Kidney (tissue), 14 donors: ENCODE data around the gene PMPCA. TPM values are rescaled to one million over a fixed set of nuclear protein-coding genes. Genes with fewer than 3 reads are reported as not detected.

Experiments used
- DNase-seq, 5 donors: peaks; one replicate each; pipeline ENCODE4 v3.0.0-alpha.2; 2013 to 2020
- FAIRE-seq: peaks from 2 replicates; lab custom pipeline; 2012; peaks lifted over from hg19 to GRCh38; lab: Jason Lieb, UNC
- H3K27ac ChIP-seq, 2 donors: one replicate each; pipeline ENCODE4 v1.7.0; 2013; ENCODE audit warnings: low read depth in 2 of 2, low read length in 2 of 2, inconsistent platforms in 1 of 2
- H3K27me3 ChIP-seq: one replicate; pipeline ENCODE4 v1.7.1; 2013; ENCODE audit warnings: low read length, inconsistent platforms; ENCODE audit not compliant: control insufficient read depth, insufficient read depth
- H3K36me3 ChIP-seq, 3 donors: one replicate each; pipeline versions ENCODE4 v1.7.0 to v1.7.1; 2013; ENCODE audit warnings: low read length in 3 of 3, control low read depth in 1 of 3, inconsistent platforms in 1 of 3; ENCODE audit not compliant: insufficient read depth in 3 of 3, control insufficient read depth in 2 of 3
- H3K4me1 ChIP-seq, 3 donors: one replicate each; pipeline versions ENCODE4 v1.7.0 to v1.7.1; 2013; ENCODE audit warnings: low read length in 3 of 3, inconsistent platforms in 1 of 3, low read depth in 1 of 3; ENCODE audit not compliant: control insufficient read depth in 2 of 3, insufficient read depth in 2 of 3
- H3K4me3 ChIP-seq, 3 donors: one replicate each; pipeline versions ENCODE4 v1.7.0 to v1.8.1; 2013; ENCODE audit warnings: low read length in 3 of 3, control low read depth in 1 of 3, inconsistent platforms in 1 of 3
- H3K9ac ChIP-seq, 3 donors: one replicate each; pipeline versions ENCODE4 v1.7.0 to v1.7.1; 2013; ENCODE audit warnings: low read length in 3 of 3, control low read depth in 1 of 3, inconsistent platforms in 1 of 3
- H3K9me3 ChIP-seq, 3 donors: one replicate each; pipeline versions ENCODE4 v1.7.0 to v1.7.1; 2013; ENCODE audit warnings: low read length in 3 of 3, control low read depth in 1 of 3, inconsistent platforms in 1 of 3; ENCODE audit not compliant: control insufficient read depth in 2 of 3, insufficient read depth in 1 of 3
- CTCF ChIP-seq: IDR thresholded peaks from 3 replicates; pipeline ENCODE4 v1.5.1; 2012; ENCODE audit warnings: mild to moderate bottlenecking, moderate library complexity, borderline replicate concordance; ENCODE audit not compliant: insufficient read depth; ENCODE audit errors: extremely low read depth
- intact Hi-C: fragments of 100-400 bp; cut with DNase I; formaldehyde crosslinking; loops from one replicate; pipeline ENCODE4 v1.11.1; 2022
- polyA plus RNA-seq: library from polyadenylated mRNA; stranded (reverse); fragments of 350-450 nt; fragmentation: Illumina TruSeq; extraction: RNeasy Lipid Tissue Mini Kit (QIAGEN cat#74804); gene quantifications from one replicate; pipeline ENCODE4 v1.2.3, GENCODE V29; 2014; ENCODE audit warnings: low read depth, low replicate concordance; ENCODE audit not compliant: insufficient read depth
- total RNA-seq: library from RNA; stranded (reverse); fragmentation: NEBNext Ultra II Directional; extraction: Animal tissue kit (Norgen Biotek cat#: 25700); gene quantifications from one replicate; pipeline ENCODE4 v1.2.1, GENCODE V29; 2021
- donor health status: control.
- donor health status: control.
- donor health status: control.
- donor health status: control.
- donor health status: control.
- donor health status: DM: yes; HTN: yes; CAD: no.
- donor health status: Normal renal cell carcinoma (clear cell type).

PMPCA gene
- total and polyA plus RNA-seq, 2 donors from 2014 or later, result 45.6 to 50.1 TPM

DNA sequence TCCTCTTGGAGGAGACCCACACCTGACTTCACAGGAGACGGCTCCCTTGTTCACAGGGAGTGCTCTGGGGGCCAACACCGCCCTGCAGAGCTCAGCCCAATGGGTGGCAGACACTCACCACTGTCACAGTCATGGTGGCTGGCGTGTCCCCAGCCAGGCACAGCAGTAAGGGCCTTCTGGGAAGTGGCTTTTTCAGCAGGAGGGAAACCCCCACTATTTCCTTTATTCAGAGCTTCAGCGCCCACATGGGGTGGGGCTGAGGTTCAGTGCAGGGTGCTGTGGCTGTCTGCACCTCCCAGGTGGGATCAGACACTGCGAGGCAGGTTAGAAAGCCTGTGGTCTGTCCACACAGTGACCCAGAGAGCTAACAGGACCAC is 6.9 kb upstream of the PMPCA start:
- intact Hi-C loops, result no loop called here
- Histone ChIP-seq H3K4me1 (peaks cover 0 to 14% (median 4%) of the 10 kb centered on the region in 3 donors), H3K27ac (no peak overlapping the region), H3K27me3 (no peaks in the 10 kb centered on the region), H3K9me3 (no peaks in the 10 kb centered on the region), H3K4me3 (no peak overlapping the region), H3K36me3 (peaks cover 0 to 10% (median 8%) of the 10 kb centered on the region in 3 donors), H3K9ac (no peak overlapping the region)
- no peak for TF ChIP-seq CTCF
- no peak for DNase-seq
- FAIRE-seq, result no peak

- intact Hi-C loops, result no loop called here
- Histone ChIP-seq H3K36me3 (peaks cover 0 to 10% (median 8%) of the 10 kb centered on the region in 3 donors), H3K27ac (no peak overlapping the region), H3K9ac (no peak overlapping the region), H3K4me1 (peaks cover 0 to 9% (median 0%) of the 10 kb centered on the region in 3 donors), H3K27me3 (no peaks in the 10 kb centered on the region), H3K9me3 (no peaks in the 10 kb centered on the region), H3K4me3 (no peak overlapping the region)
- no peak for FAIRE-seq
- TF ChIP-seq CTCF, result no peak
- no peak for DNase-seq
Observed at GRCh38 chr9:136403915-136404800, 6.3 kb upstream of the PMPCA start.

DNA sequence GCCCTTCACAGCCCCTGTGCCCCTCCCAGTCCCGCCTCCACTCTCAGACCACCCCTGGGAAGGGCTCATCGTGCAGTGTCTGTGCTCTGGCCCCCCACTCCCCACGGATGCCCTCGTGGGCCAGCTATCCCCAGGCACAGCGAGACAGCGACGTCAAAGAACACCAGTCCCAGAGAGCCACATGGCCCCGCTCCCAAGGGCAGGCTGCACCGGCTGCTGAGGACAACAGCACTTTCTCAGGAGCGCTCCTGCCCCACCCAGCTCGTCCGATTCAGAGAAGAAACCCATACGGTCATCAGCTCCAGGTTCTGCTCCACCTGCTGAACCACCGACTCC is 5.7 kb upstream of the PMPCA start:
- no peak for DNase-seq
- no peak for TF ChIP-seq CTCF
- no peak overlapping the region for H3K27ac ChIP-seq
- no peak overlapping the region for H3K9ac ChIP-seq
- peaks cover 0 to 9% (median 0%) of the 10 kb centered on the region in 3 donors for H3K4me1 ChIP-seq
- H3K36me3 ChIP-seq, result peaks cover 0 to 10% (median 8%) of the 10 kb centered on the region in 3 donors
- H3K27me3 ChIP-seq, result no peaks in the 10 kb centered on the region
- FAIRE-seq, result no peak
- intact Hi-C loops, result no loop called here
- H3K4me3 ChIP-seq, result no peak overlapping the region
- H3K9me3 ChIP-seq, result no peaks in the 10 kb centered on the region
